T-helper 22 cell (primary cell): ENCODE measurements around the gene DST.
A peak's percentile ranks its signal among the peaks of the same experiment; 100 is the strongest.
"Not testable (repeated sequence)": the region's sequence is repeated elsewhere in the genome, so short reads cannot be mapped to it uniquely, and the experiment has no call there.

Experiments
- DNase-seq: peaks from one replicate; pipeline ENCODE4 v3.0.0-alpha.2; 2020; ENCODE audit warnings: low read depth

DST gene

DNA sequence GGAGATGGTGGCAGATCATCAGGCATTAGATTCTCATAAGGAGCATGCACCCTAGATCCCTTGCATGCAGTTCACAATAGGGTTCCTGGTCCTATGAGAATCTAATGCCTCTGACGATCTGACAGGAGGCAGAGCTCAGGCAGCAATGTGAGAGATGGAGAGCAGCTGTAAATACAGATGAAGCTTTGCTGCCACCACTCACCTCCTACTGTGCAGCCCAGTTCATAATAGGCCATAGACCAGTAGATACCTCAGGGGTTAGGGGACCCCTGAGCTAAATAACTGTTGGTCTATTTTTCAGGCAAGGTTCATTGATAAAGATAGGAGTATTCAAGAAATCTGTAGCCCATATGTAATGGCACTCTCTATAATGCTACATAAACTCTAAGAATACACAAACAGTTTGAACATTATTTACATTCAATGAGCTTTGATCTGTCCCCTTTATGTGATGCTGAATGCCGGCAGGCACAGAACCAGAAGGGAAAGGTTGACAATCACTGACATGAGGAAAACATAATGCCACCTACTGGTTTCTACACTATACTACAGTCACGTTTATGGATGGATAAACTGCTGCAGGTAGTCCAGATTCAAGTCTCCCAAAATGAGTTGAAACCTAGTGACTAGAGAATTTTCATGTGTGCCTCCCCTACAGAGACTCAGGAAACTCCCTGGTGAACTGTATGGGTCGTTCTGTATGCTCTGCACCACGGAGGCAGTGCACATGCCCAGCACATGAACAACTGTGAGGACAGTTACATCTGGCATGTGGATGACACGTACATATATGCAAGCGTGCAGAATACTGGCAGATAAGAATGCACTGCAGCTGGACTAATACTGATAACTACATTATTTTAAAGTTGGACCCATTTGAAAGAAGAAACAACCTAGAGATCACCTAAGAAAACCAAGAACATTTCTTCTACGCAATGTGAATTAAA is 72.0 kb downstream of the DST start:
- DNase-seq = no peak

DNA sequence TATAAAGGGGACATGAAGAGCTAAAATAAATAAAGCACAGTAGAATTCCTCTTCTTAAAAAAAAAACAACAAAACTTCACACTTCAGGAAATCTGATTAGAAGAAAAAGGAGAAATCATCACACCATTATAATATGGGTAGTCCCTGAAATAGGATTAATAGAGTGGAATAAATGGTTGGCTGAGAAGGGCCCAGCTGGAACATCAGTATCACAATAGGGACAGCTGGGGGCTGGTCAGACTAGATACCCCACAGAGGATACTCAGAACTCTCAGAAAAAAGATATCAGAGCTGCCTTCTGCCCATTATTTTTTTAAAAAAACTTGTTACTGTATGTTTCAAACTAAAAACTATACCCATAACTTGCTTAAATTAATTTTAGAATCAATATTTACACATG is 75.2 kb downstream of the DST start:
- no peak for DNase-seq

DNA sequence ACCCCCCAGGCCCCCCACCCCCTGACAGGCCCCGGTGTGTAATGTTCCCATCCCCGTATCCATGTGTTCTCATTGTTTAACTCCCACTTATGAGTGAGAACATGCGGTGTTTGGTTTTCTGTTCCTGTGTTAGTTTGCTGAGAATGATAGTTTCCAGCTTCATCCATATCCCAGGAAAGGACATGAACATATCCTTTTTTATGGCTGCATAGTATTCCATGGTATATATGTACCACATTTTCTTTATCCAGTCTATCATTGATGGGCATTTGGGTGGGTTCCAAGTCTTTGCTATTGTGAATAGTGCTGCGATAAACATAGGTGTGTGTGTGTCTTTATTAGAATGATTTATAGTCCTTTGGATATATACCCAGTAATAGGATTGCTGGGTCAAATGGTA is 80.0 kb downstream of the DST start:
- not testable (repeated sequence) for DNase-seq

DNA sequence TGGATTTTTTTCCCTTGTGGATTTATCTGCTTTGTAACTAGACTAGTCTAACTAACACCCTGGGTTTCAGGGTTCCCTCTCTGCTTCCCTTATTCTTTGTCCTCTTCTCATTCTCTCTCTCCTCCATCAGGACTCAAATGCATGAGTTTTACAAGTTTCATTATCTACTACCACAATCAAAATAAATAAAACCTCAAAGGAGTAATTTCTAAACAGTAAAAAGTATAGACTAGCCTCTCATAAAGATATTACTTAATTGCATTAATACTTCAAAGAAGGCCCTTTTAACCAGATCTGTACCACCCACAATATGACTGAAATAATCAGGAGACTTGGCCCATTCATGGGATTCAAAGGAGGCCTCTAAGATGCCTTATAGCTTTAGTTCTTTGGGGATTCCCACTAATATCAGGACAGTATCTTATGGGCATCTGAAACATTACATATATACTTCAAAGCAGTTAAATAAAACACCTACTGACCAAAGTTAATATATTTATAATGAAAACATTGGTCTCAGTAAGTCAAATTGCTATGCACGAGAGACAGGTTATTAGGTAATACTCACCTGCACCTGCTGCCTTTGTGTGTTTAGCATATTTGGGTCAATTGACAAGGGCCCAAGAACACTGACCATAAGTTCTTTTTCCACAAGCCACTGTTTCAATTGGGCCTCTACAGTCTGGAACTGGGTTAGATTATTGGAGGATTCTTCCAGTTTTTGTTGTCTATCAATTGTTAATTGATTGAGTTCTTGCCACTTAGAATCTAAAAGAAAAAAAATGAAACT is 85.7 kb downstream of the DST start:
- no peak for DNase-seq

DNA sequence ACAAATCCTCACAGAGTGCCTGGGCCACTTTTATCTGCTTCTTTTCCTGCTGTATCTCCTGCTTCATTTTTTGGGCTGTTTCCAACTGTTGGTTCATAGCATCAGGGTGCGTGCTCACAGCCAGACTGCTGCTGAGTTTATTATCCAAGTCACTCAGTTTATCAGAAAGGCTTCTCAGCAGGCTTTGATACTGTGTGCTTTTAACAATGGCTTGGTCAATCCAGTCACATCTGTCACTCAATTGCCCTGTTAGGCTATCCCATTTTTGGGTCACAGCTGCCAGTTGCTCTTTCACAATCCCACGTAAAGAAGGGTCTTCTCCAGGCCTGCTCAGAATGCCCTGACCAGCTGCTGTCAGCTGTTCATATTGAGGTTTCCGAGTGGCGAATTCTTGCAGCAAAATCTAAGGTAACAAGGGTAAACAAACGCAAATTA is 87.2 kb downstream of the DST start:
- no peak for DNase-seq

DNA sequence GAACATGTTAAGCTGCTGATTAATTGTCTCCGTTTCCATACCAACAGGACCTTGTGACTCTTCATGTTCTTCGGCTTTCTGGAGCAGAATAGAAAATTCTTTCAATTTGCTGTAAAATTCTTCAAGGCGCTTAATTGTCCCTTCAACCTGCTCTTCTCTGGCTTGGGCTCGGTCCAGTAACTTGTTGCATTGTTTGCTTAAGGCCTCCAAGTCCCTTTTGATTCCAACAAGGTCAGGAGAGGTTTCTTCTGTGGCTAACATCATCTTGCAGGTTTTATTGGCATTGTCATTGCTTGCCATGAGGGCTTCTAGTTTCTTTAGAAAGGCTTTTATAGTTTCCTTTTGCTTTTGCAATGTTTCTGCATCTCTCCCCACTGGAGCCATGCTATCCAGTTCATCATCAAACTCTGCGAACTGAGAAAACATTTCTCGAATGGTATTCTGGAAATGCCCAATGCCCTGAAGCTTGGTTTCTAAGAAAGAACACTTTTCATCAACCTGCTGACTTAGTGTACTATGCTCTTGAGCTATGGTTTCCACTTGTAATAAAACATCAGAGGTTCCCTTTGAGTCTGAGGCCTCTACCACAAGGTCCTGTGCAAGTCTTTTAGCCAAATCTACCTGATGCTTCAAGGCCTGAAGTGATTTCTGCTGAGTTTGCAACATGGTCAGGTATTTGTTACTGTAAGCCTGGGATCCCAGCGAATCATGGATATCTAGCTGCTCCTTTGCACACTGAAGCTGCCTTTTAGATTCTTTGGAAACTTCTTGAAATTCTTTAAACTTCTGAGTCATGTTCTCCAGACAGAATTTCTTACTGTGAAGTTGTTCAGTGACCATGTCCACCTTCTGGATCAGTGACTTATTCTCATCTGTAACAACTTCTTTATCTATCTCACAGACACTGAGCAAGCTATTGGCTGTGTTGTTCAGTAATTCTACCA is 90.2 kb downstream of the DST start:
- DNase-seq = no peak

DNA sequence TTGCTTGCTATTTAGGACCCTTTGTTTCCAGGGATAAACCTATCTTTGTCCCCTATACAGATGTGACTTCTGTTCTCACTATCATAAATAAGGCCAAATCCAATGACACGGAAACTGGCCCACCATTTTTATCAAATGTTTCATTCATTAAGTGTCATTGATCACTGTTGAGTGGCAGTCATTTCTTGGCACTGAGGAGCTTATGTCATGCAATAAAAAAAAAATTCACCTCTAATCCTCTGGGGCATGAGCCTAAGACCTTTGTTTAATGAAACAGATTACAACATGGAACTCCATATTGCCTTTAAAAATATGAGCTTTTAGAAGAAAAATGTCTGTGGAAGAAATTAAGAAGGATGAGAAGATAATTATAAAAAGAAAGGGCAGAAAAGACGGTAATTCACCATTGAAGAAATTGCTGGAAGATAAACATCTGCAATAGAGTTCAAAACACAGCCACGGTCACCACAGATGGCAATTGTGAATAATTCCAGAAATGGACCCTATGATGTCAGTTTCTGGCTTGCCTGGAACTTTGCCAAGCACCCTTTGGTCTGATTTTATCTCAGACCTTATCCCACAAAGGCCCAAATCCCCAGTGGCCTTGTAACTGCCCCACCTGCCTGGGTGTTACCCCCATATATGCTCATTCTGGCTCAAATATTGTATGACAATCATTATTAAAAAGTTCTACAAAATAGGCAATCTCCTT is 91.1 kb downstream of the DST start:
- DNase-seq = no peak

DNA sequence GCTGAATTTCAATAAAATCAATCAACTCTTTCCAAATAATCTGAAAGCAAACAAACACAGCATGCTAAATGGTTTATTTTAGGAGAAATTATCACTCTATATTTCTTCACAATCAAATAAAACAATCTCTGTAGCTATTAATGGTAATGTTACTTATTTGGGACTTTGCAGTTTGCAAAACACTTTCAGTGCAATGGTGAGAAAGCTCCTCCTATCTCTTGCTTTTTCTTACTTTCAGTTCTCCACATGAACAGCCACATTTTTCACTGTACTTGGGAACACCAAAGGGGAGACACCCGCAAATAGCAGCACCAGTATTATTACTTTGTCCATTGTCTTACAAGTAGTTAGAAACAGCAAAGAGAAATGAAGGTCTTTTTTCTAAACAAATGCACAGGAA is 92.4 kb downstream of the DST start:
- no peak for DNase-seq

DNA sequence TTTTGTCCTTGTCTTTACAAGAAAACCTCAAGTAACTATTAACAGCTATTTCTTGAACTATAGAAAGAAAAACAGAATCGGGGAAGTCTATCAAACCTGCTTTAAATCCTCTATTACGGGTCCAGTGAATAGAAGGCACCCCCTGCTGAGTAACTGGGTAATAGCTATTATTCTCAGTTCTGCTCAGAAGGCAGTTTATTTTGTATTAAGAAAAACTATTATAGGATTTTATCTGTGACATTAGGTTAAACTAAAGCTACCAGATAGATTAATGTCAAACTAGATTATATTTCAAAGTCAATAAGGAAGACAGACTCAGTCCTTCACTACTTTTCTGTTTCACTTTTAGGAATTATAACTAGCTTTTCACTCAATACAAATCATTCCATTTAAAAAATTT is 93.7 kb downstream of the DST start:
- no peak for DNase-seq

DNA sequence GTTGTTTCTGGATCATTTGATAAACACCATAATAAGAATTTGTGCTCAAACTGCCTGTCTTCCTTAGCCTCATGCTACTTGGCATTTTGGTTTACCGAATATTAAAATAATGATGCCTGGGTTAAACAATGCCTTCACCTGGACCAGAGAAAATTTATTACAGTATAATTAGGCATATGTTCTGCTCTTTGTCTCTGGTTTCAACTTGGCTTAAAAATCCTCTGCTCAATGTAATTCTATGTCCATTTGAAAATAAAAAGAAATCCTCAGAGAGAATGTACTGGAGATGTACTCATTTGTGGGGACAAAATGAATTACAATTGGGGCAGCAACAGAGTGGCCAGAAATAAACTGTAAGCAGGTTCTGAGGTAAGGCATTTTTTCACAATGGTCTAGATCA is 95.0 kb downstream of the DST start:
- no peak for DNase-seq

DNA sequence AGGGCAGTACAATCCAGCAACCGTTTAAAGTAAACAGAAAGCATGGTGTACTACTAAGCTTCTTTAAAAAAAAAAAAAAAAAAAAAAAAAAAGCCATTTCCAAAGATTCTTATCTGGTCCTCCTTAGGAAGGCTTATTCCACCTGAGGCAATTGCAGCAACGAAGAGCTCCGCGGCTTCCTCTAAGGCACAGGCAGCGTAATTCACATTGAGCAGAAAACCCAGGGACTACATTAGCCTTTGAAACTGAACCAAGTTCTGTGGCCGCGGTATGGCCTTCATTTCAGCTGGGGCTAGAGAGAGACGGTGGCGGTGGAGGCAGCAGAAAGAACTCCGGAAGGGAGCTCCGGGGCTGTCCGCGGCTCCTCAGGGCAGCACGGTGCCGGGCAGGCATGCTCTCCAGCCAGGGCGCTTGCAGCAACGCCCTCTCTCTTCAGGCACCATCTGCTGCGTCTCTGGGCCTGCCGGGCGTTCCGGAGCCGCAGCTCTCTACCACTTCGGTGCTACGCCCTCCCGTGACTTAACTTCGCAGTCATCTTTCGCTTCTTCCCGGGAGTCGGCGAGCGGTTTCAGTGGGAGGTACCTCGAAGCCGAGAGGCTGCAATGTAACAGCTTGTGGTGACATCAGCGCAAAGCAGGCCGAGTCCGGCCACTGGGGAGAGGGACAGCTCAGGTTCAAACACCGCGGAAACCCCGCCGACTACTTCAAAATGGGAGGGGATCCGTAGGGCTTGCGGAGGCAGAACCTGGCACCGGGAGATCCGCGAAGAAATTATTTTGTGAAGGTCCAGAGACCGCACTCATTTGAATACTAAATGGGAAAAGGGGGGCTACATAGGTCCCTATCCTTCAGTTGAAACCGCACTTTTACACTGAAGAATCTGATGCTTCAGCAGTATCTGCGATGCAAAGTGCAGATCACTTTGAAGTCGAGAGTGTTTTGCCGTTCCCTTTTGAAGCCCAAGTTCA is 100.0 kb downstream of the DST start:
- DNase-seq = peak; percentile 2

DNA sequence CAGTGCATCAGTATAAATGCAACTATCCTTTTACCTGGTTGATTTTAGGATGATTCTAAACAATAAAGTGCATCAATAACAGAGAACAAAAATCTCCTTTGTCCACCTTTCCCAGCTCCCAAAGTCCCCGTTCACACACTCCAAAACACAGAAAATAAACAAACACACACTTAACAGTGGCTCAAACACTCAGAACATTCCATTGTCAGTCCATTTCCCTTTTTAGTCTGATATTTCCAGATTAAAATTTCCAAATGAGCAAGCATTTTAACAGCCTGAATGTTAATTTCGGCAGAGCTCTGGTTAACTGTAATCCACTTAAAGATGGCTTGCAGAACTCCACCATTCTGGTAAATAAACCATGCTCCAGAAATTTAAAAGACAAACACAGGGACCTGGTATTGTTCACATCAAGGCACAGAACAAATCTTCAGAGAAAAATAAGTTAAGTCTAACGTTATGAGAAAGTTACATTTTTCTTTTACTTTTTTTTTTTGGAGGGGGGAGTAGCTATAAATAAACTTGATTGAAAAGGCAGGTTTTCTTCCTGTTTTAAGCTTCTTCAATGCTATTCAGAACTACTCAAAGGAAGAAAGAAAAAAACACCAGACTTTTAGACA is 100.8 kb downstream of the DST start:
- DNase-seq = no peak

DNA sequence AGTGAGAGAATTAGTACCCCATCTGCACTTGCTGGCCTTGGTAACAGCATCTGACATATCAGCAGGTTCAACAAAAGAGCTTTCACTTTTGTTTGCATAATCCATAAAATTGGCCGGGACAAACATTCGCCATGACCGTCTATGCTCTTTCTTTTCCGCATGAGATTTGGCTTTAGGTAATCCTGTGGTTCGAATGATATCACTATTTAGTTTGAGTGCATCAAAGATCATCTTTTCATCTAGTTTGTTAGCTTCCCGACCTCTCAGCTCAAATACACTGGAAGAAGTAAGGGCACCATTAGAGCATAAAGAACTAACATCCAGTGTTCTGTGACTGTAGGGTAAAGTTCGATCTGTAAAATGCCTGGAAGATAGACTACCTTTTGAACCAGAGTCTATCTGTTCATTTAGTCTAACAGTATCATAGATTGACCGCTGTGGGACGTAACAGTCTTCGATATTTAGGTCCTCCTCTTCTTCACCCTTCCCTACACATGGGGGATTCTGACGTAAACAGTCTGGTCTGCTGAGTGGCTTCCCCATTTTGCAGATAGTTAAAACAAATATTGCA is 101.6 kb downstream of the DST start:
- no peak for DNase-seq

DNA sequence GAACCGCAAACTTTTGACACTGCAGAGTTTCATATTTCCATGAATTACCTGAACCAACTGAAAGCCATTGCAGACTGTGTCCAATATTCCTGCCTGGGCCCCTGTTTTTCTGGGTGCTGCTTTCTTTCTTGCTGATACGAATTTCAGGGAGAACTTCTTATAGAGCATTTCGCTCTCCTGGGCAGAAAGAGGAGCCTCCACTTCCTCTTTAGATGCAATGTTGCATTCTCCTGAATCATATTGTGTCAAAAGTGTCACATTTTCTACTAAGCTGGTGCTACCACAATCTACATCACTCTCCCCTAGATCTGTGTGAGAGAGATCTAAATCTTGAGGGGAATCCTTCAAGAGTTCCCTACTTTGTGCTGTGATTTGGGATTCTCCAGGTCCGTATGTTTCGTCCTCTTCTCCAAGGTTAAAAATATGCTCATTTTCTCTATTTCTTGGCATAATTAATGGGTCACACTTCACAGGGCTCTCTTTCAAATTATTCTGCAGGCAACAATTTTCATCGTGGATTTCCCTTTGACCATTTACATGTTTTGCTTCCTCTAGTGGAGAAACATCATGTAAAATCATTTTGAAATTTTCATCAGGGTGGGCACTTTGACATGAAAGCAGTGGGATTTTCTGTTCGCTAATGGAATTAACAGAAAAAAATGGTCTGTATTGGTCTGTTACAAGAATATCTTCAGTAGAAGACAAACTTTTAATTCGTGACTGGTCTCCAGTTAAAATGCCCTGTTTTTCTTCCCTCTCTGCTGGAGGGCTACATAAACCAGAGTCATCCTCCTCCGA is 102.3 kb downstream of the DST start:
- no peak for DNase-seq

DNA sequence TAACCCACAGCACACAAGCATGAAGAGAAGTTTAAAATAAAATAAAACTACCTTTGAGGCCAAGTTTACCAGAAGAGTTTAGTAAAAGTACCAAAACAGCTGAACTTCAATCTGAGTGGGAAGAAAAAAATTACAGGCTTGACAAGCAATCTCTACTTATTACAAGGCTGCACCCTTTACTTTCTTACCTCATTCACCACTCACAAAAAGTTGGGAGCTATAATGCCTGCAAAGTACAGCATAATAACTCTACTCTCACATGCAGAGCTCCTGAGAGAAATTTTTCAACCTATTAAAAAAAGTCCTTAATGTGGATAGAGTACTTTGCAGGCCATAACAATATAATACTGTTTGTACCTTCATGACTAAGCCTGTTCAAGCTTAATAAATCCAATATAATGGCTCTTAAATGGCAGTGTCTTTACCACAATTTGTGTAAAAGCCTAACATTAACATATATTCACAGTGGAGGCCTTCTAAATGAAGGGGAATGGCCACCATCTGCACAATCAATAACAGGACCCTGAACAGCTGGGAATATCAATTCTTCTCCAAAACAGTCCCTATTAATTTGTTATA is 103.1 kb downstream of the DST start:
- DNase-seq = no peak

DNA sequence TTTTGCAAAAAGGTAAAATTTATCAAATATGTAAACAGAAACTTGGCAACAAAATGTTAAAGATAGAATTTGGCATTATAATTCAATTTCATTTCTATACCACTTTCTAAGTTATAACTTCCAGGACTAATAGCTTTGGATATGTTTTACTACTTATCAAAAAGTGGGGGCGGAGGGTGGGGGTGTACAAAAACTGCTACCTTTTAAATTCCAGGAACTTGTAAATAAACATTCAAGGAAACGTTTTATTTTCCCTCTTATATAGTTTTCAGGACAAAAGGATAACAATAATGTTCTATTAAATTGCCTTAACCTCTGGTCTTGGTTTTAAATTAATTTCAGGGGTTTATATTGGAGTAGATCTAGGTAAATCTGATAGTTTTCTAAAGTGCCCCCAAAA is 103.8 kb downstream of the DST start:
- DNase-seq = no peak

DNA sequence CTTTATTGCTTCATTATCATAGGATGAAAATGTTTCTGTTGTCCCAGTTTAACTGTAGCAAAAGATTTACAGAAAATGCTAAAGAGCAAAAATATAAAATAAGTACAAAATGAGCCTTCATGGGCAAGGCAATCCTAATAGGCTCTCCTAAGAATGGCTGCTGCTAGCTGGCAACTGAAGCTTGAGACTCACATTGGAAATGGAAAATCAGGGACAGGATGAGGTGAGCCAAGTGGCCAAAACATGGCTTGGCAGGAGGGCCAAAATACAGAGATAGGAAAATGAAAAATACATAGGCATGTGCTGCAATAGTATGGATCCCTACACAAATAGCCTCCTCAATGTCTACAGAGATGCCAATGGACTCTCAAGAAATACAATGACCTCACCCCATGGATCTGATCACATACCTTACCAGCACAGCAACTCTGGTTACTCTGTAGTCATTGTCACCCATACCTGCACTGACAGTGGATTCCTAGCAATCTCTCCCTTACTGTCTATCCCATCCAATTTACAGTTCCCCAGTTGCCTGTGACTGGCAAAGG is 105.4 kb downstream of the DST start:
- DNase-seq = no peak

DNA sequence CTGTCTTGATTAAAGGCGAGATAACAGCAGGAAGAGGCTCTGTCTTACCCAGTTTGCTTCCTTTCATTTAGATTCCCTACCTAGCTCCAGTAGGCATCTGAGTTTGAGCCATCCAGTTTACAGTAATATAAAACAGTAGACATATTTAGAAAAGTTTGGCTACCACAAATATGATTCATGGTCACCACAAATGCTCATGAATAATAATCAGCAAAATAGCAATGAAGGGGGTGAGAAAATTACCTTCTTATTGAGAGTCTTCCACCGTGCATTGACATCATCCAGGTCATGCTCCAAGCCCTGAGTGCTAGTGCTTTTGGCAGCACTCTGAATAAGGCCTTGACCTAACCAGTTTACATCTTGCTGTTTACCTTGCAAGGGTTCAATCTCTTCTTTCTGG is 106.2 kb downstream of the DST start:
- DNase-seq = no peak
